ENCODE measurements around the gene MOB1B. TPM values are rescaled to one million over a fixed set of nuclear protein-coding genes. Genes with fewer than 3 reads are reported as not detected.

The MOB1B gene
- total RNA-seq, 5 donors from 2014 or later (not counting 1 experiment from before 2014, with no cell fraction given): 10.7 to 16.0 (median 11.2) TPM

GRCh38 chr4:70931347-70931746, 29.2 kb downstream of the MOB1B start:
- ATAC-seq (replicated peaks in 1 of 4): no peak
- no peak overlapping the region for H3K27ac ChIP-seq (ENCODE audit: low read length)
- no peak overlapping the region for H3K4me3 ChIP-seq (ENCODE audit: control insufficient read depth in 1 of 2, extremely low read depth in 1 of 2, low read length in 1 of 2)
- ChIA-PET POLR2A (interaction anchor here in 1 of 2 donors (0.6 kb wide), 1 partner anchor 27 kb away, joined by 7 read pairs; no protein-coding TSS in a partner anchor), CTCF (interaction anchor here (0.7 kb wide), 2 partner anchors 64 to 73 kb away, joined by 4 to 7 read pairs; no protein-coding TSS in a partner anchor)
- Mint-ChIP-seq H3K4me3 (no peak overlapping the region), H3K27me3 (no peaks in the 10 kb centered on the region), H3K27ac (peak overlapping the region in 1 of 2 donors; percentile 66), H3K36me3 (peaks cover 7% of the 10 kb centered on the region), H3K4me1 (peaks cover 28 to 37% (median 30%) of the 10 kb centered on the region in 3 donors), H3K9me3 (no peaks in the 10 kb centered on the region)
- no peaks in the 10 kb centered on the region for H3K9me3 ChIP-seq
- no CpG with 5 or more reads among the region's 1 CpG for WGBS (ENCODE audit: insufficient coverage)
- no peak for DNase-seq
- no peaks in the 10 kb centered on the region for H3K36me3 ChIP-seq (ENCODE audit: control insufficient read depth in 2 of 2, extremely low read depth in 1 of 2, insufficient read depth in 1 of 2, low read length in 1 of 2)
- H3K4me1 ChIP-seq (ENCODE audit: control insufficient read depth in 1 of 2, extremely low read depth in 1 of 2, insufficient read depth in 2 of 2, low read length in 2 of 2): peaks cover 8 to 17% of the 10 kb centered on the region in 2 experiments
- no peaks in the 10 kb centered on the region for H3K27me3 ChIP-seq (replicated peaks in 1 of 2; ENCODE audit: control insufficient read depth in 2 of 2, extremely low read depth in 1 of 2, insufficient read depth in 2 of 2, low read length in 1 of 2)

GRCh38 chr4:70932984-70933383, 30.8 kb downstream of the MOB1B start:
- Mint-ChIP-seq H3K27me3 (no peaks in the 10 kb centered on the region), H3K4me1 (peaks cover 20 to 26% (median 26%) of the 10 kb centered on the region in 3 donors), H3K27ac (no peak overlapping the region), H3K9me3 (no peaks in the 10 kb centered on the region), H3K4me3 (no peak overlapping the region), H3K36me3 (peaks cover 10% of the 10 kb centered on the region)
- Histone ChIP-seq H3K4me3 (ENCODE audit: control insufficient read depth in 1 of 2, extremely low read depth in 1 of 2, low read length in 1 of 2) (no peak overlapping the region), H3K27ac (ENCODE audit: low read length) (no peak overlapping the region), H3K4me1 (ENCODE audit: control insufficient read depth in 1 of 2, extremely low read depth in 1 of 2, insufficient read depth in 2 of 2, low read length in 2 of 2) (peaks cover 2 to 8% of the 10 kb centered on the region in 2 experiments), H3K27me3 (replicated peaks in 1 of 2; ENCODE audit: control insufficient read depth in 2 of 2, extremely low read depth in 1 of 2, insufficient read depth in 2 of 2, low read length in 1 of 2) (no peaks in the 10 kb centered on the region), H3K36me3 (ENCODE audit: control insufficient read depth in 2 of 2, extremely low read depth in 1 of 2, insufficient read depth in 1 of 2, low read length in 1 of 2) (no peaks in the 10 kb centered on the region), H3K9me3 (no peaks in the 10 kb centered on the region)
- CTCF ChIA-PET: no interaction called here
- POLR2A ChIA-PET: no interaction called here
- ATAC-seq (replicated peaks in 1 of 4) (no peak), DNase-seq (no peak)
- WGBS (ENCODE audit: insufficient coverage): no CpG with 5 or more reads among the region's 2 CpGs

- 100% methylated on average over 3 of the region's 7 CpGs for WGBS (ENCODE audit: insufficient coverage)
- CTCF ChIA-PET: no interaction called here
- no peaks in the 10 kb centered on the region for H3K9me3 Mint-ChIP-seq
- H3K36me3 Mint-ChIP-seq: peaks cover 15% of the 10 kb centered on the region
- H3K4me3 Mint-ChIP-seq: no peak overlapping the region
- H3K36me3 ChIP-seq (ENCODE audit: control insufficient read depth in 2 of 2, extremely low read depth in 1 of 2, insufficient read depth in 1 of 2, low read length in 1 of 2): peaks cover 2 to 5% of the 10 kb centered on the region in 2 donors
- peaks cover 2 to 8% of the 10 kb centered on the region in 2 experiments for H3K4me1 ChIP-seq (ENCODE audit: control insufficient read depth in 1 of 2, extremely low read depth in 1 of 2, insufficient read depth in 2 of 2, low read length in 2 of 2)
- ATAC-seq (replicated peaks in 1 of 4): no peak
- no peak overlapping the region for H3K27ac Mint-ChIP-seq
- peaks cover 18 to 24% (median 23%) of the 10 kb centered on the region in 3 donors for H3K4me1 Mint-ChIP-seq
- no peaks in the 10 kb centered on the region for H3K27me3 ChIP-seq (replicated peaks in 1 of 2; ENCODE audit: control insufficient read depth in 2 of 2, extremely low read depth in 1 of 2, insufficient read depth in 2 of 2, low read length in 1 of 2)
- H3K27me3 Mint-ChIP-seq: no peaks in the 10 kb centered on the region
- no peak overlapping the region for H3K4me3 ChIP-seq (ENCODE audit: control insufficient read depth in 1 of 2, extremely low read depth in 1 of 2, low read length in 1 of 2)
- no peaks in the 10 kb centered on the region for H3K9me3 ChIP-seq
- no peak overlapping the region for H3K27ac ChIP-seq (ENCODE audit: low read length)
- no peak for DNase-seq
- POLR2A ChIA-PET: interaction anchor here in 1 of 2 donors (0.7 kb wide), 1 partner anchor 245 kb away, joined by 3 read pairs; no protein-coding TSS in a partner anchor
Observed at GRCh38 chr4:70935038-70935695, 33.0 kb downstream of the MOB1B start.

GRCh38 chr4:70936200-70936787, 34.1 kb downstream of the MOB1B start:
- Mint-ChIP-seq H3K4me1 (peaks cover 10 to 17% (median 17%) of the 10 kb centered on the region in 3 donors), H3K27me3 (no peaks in the 10 kb centered on the region), H3K36me3 (peaks cover 19% of the 10 kb centered on the region), H3K9me3 (no peaks in the 10 kb centered on the region), H3K4me3 (no peak overlapping the region), H3K27ac (no peak overlapping the region)
- H3K36me3 ChIP-seq (ENCODE audit: control insufficient read depth in 2 of 2, extremely low read depth in 1 of 2, insufficient read depth in 1 of 2, low read length in 1 of 2): peaks cover 2 to 5% of the 10 kb centered on the region in 2 donors
- no peak for ATAC-seq (replicated peaks in 1 of 4)
- CTCF ChIA-PET: interaction anchor here in 1 of 2 donors (0.6 to 0.7 kb wide), 2 partner anchors 283 to 337 kb away, joined by 3 to 6 read pairs; no protein-coding TSS in a partner anchor
- no peaks in the 10 kb centered on the region for H3K27me3 ChIP-seq (replicated peaks in 1 of 2; ENCODE audit: control insufficient read depth in 2 of 2, extremely low read depth in 1 of 2, insufficient read depth in 2 of 2, low read length in 1 of 2)
- no CpG with 5 or more reads among the region's 4 CpGs for WGBS (ENCODE audit: insufficient coverage)
- peaks cover 2 to 8% of the 10 kb centered on the region in 2 experiments for H3K4me1 ChIP-seq (ENCODE audit: control insufficient read depth in 1 of 2, extremely low read depth in 1 of 2, insufficient read depth in 2 of 2, low read length in 2 of 2)
- POLR2A ChIA-PET: interaction anchor here in 1 of 2 donors (0.6 to 0.7 kb wide), 2 partner anchors 88 to 246 kb away, joined by 3 read pairs; no protein-coding TSS in a partner anchor
- H3K4me3 ChIP-seq (ENCODE audit: control insufficient read depth in 1 of 2, extremely low read depth in 1 of 2, low read length in 1 of 2): no peak overlapping the region
- no peak for DNase-seq
- no peaks in the 10 kb centered on the region for H3K9me3 ChIP-seq
- no peak overlapping the region for H3K27ac ChIP-seq (ENCODE audit: low read length)

GRCh38 chr4:70938086-70938485, 35.9 kb downstream of the MOB1B start:
- H3K27ac Mint-ChIP-seq: no peak overlapping the region

GRCh38 chr4:70940134-70940533, 38.0 kb downstream of the MOB1B start:
- peaks cover 19 to 31% (median 23%) of the 10 kb centered on the region in 3 donors for H3K4me1 Mint-ChIP-seq
- H3K36me3 ChIP-seq (ENCODE audit: control insufficient read depth in 2 of 2, extremely low read depth in 1 of 2, insufficient read depth in 1 of 2, low read length in 1 of 2): peaks cover 2 to 5% of the 10 kb centered on the region in 2 donors
- ChIA-PET POLR2A (no interaction called here), CTCF (interaction anchor here in 1 of 2 donors (1.0 kb wide), 1 partner anchor 11 kb away, joined by 3 read pairs; no protein-coding TSS in a partner anchor)
- DNase-seq: no peak
- no peak overlapping the region for H3K4me3 ChIP-seq (ENCODE audit: control insufficient read depth in 1 of 2, extremely low read depth in 1 of 2, low read length in 1 of 2)
- no peaks in the 10 kb centered on the region for H3K27me3 ChIP-seq (replicated peaks in 1 of 2; ENCODE audit: control insufficient read depth in 2 of 2, extremely low read depth in 1 of 2, insufficient read depth in 2 of 2, low read length in 1 of 2)
- no peaks in the 10 kb centered on the region for H3K9me3 Mint-ChIP-seq
- ATAC-seq (replicated peaks in 1 of 4): no peak
- H3K36me3 Mint-ChIP-seq: peaks cover 31% of the 10 kb centered on the region
- H3K27ac Mint-ChIP-seq: no peak overlapping the region
- no peaks in the 10 kb centered on the region for H3K9me3 ChIP-seq
- peaks cover 2 to 8% of the 10 kb centered on the region in 2 experiments for H3K4me1 ChIP-seq (ENCODE audit: control insufficient read depth in 1 of 2, extremely low read depth in 1 of 2, insufficient read depth in 2 of 2, low read length in 2 of 2)
- WGBS (ENCODE audit: insufficient coverage): 100% methylated on average over 1 of the region's 5 CpGs
- H3K4me3 Mint-ChIP-seq: no peak overlapping the region
- H3K27ac ChIP-seq (ENCODE audit: low read length): no peak overlapping the region
- no peaks in the 10 kb centered on the region for H3K27me3 Mint-ChIP-seq

More at GRCh38 chr4:70938086-70938485, 35.9 kb downstream of the MOB1B start:
- H3K27me3 ChIP-seq (replicated peaks in 1 of 2; ENCODE audit: control insufficient read depth in 2 of 2, extremely low read depth in 1 of 2, insufficient read depth in 2 of 2, low read length in 1 of 2): no peaks in the 10 kb centered on the region
- peaks cover 2 to 5% of the 10 kb centered on the region in 2 donors for H3K36me3 ChIP-seq (ENCODE audit: control insufficient read depth in 2 of 2, extremely low read depth in 1 of 2, insufficient read depth in 1 of 2, low read length in 1 of 2)
- Mint-ChIP-seq H3K36me3 (peaks cover 22% of the 10 kb centered on the region), H3K4me3 (no peak overlapping the region), H3K27me3 (no peaks in the 10 kb centered on the region), H3K4me1 (peaks cover 16 to 22% (median 17%) of the 10 kb centered on the region in 3 donors), H3K9me3 (no peaks in the 10 kb centered on the region)
- ChIA-PET POLR2A (interaction anchor here in 1 of 2 donors (0.5 kb wide), 1 partner anchor 351 kb away, joined by 4 read pairs; no protein-coding TSS in a partner anchor), CTCF (interaction anchor here in 1 of 2 donors (0.6 to 0.8 kb wide), 4 partner anchors 188 to 473 kb away, joined by 3 to 4 read pairs (median 3); no protein-coding TSS in a partner anchor)
- WGBS (ENCODE audit: insufficient coverage): no CpG with 5 or more reads among the region's 3 CpGs
- no peak overlapping the region for H3K27ac ChIP-seq (ENCODE audit: low read length)
- H3K9me3 ChIP-seq: no peaks in the 10 kb centered on the region
- DNase-seq: no peak
- H3K4me3 ChIP-seq (ENCODE audit: control insufficient read depth in 1 of 2, extremely low read depth in 1 of 2, low read length in 1 of 2): no peak overlapping the region
- H3K4me1 ChIP-seq (ENCODE audit: control insufficient read depth in 1 of 2, extremely low read depth in 1 of 2, insufficient read depth in 2 of 2, low read length in 2 of 2): peaks cover 2 to 8% of the 10 kb centered on the region in 2 experiments
- ATAC-seq (replicated peaks in 1 of 4): no peak
